ENCODE results near the gene KIAA1328. TPM values are rescaled to one million over a fixed set of nuclear protein-coding genes. Genes with fewer than 3 reads are reported as not detected.

The KIAA1328 gene
- total RNA-seq, 8 experiments from 2014 or later: 2.3 to 11.3 (median 8.8) TPM

DNA sequence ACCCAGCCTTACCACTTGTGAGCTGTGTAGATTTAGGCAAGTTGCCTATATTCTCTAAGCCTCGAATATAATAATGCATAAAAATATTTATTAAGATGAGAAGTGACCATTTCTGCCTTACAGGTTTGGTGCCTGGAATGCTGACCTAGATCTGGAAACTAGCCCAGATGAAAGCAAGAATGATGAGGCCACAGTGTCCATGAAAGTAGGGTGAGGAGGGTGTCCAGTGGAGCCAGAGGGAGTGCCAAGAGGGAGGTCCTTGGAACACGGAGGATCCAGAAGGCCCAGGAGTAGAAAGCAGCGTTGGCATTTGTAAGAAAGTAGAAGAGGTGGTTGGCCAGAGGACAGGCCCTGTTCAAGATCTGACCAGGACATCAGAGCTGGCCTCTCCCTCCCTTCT is 402.3 kb downstream of the KIAA1328 start:
- H3K4me3 ChIP-seq: no peak overlapping the region
- 25 to 87% (median 64%) methylated on average over 1 to 3 of the region's 3 CpGs; no CpG with 5 or more reads in 2 of the 10 experiments for WGBS, 10 experiments
- no peak for ATAC-seq (replicated peaks in 6 of 8)
- in situ Hi-C loops (cut with MboI; ENCODE audit: low pct_unique_long_range_greater_than_20kb in 2 of 9, low sequenced_read_pairs in 9 of 9, unreplicated experiment in 9 of 9): loop anchor here in 1 of 9 experiments (25.0 kb wide), 1 partner anchor 219 kb away; no protein-coding TSS in a partner anchor
- no peaks in the 10 kb centered on the region for H3K4me1 ChIP-seq (replicated peaks in 1 of 2)
- no peak overlapping the region for H3K27ac ChIP-seq

DNA sequence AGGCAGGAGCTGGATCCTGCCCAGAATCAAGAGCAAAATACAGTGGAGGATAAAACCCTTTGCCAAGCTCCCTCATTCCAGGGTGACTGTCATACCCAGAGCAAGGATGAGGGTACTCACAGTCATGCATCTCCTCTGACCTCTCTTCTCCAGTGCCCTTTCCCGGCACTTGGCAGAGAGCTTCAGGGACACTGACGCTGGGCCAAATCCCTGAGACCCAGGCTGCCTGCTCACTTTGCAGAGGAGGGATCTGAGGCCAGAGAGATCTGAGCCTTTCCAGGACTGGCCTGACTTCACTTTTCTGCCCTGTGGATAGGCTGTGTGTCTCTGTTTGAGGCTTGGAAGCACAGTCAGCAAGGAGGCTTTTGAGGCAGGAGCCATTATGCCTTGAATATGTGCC is 406.7 kb downstream of the KIAA1328 start:
- no peaks in the 10 kb centered on the region for H3K4me1 ChIP-seq (replicated peaks in 1 of 2)
- no peak overlapping the region for H3K27ac ChIP-seq
- ATAC-seq (replicated peaks in 6 of 8): no peak
- 60 to 100% (median 80%) methylated on average over 1 to 2 of the region's 2 CpGs; no CpG with 5 or more reads in 5 of the 10 experiments for WGBS, 10 experiments
- no peak overlapping the region for H3K4me3 ChIP-seq
- in situ Hi-C loops (cut with MboI; ENCODE audit: low pct_unique_long_range_greater_than_20kb in 2 of 9, low sequenced_read_pairs in 9 of 9, unreplicated experiment in 9 of 9): loop anchor here in 1 of 9 experiments (25.0 kb wide), 1 partner anchor 223 kb away; no protein-coding TSS in a partner anchor

DNA sequence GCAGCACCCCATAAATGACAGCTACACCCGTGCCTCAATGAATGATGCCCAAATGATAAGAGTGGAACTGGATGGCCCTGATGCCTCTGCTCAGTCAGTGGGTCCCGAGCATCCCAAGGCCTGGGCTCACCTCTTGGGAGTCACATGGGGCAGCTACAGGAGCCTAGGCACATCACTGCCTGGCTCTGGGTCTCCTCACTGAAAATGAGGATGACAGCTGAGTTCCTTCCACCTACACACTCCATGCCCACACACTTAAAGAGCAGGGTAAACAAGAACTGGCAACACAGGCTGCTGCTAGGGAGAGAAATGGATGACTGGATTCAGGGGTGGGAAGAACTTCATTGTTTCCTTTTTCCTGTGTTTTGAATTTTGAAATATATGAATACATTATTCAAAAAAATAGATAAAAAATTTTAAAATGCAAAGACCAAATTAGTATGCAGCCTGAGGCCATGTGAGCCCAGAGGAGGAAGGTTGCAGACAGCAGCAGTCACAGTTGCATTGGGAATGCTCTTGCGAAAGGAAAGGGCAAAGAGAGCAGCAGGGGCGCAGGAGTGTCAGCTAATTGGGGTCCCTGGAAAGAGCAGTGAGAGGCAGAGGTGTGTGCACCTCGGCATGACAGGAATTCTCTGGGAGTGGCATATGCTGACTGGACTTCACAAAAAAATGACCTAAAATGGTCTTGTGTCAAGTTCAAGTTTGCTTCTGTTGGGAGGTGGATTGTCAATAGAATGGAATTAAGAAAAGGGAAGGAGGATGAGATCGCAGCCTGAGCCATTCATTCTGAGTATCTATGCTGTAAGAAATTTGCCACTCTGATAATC is 409.6 kb downstream of the KIAA1328 start:
- in situ Hi-C loops (cut with MboI; ENCODE audit: low pct_unique_long_range_greater_than_20kb in 2 of 9, low sequenced_read_pairs in 9 of 9, unreplicated experiment in 9 of 9): loop anchor here in 1 of 9 experiments (25.0 kb wide), 1 partner anchor 226 kb away; no protein-coding TSS in a partner anchor
- WGBS, 10 experiments: 0 to 81% (median 74%) methylated on average over 1 to 5 of the region's 6 CpGs; no CpG with 5 or more reads in 2 of the 10 experiments
- H3K4me3 ChIP-seq: no peak overlapping the region
- H3K27ac ChIP-seq: no peak overlapping the region
- peak in 5 of 8 experiments; percentile 26 to 92 (median 58) for ATAC-seq (replicated peaks in 6 of 8)
- H3K4me1 ChIP-seq (replicated peaks in 1 of 2): no peaks in the 10 kb centered on the region

DNA sequence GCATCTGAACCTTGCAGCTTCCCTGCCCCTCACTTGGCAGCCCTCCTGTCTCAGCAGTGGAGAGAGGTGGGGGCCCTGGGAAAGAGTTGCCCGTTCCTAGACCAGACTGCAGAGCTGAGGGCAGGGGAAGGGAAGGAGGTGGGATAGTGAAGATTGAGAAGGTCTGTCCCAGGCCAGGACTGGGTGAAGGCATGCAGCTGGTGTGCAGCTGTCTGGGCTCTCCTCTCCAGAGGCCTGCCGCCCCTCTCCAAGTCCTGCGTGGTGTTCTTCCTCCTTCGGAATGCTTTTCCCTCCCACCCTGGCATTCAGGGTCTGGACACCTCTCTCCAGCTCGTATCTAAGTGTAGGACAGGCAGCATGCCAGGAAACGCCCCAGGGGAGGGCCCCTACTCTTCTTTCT is 413.2 kb downstream of the KIAA1328 start:
- WGBS, 10 experiments: 7 to 75% methylated on average over 2 to 3 of the region's 6 CpGs; no CpG with 5 or more reads in 8 of the 10 experiments
- no peak overlapping the region for H3K4me3 ChIP-seq
- H3K4me1 ChIP-seq (replicated peaks in 1 of 2): no peaks in the 10 kb centered on the region
- no peak for ATAC-seq (replicated peaks in 6 of 8)
- in situ Hi-C loops (cut with MboI; ENCODE audit: low pct_unique_long_range_greater_than_20kb in 2 of 9, low sequenced_read_pairs in 9 of 9, unreplicated experiment in 9 of 9): loop anchor here in 1 of 9 experiments (25.0 kb wide), 1 partner anchor 230 kb away; no protein-coding TSS in a partner anchor
- H3K27ac ChIP-seq: no peak overlapping the region

DNA sequence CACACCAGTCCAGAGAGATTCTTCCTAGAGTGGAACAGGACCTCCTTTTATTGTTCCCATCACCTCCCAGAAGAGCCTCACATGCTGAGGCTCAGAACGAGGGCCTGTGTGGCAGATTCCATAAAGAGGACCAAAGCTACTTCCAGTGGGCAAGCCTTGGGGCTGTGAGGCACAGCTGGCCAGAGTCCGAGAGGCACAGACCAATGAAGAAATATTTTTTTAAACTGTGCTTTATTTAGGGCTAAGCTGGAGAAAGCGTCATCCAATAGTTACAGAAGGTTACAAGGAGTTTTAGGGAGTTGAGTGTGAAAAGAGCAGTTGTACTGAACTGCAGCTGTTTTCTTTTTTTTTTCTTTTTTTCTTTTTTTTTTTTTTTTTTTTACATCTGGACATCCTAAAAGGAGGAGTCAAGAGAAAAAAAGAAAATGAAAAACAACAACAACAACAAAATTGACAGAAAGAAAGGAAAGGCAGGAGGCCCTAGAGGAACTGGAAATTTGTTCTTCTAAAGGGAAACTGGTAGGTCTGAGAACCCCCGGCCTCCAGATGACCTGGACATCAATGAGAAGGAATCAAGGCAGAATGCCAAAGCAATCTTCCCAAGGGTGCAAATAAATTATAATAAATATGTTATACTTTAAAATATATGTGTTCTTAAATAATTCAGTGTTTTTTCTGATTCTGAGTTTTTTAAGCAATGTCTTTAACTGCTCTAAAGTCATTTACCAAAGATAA is 414.1 kb downstream of the KIAA1328 start:
- WGBS, 10 experiments: 58 to 100% (median 88%) methylated on average over 1 to 4 of the region's 4 CpGs; no CpG with 5 or more reads in 1 of the 10 experiments
- H3K27ac ChIP-seq: no peak overlapping the region
- H3K4me3 ChIP-seq: no peak overlapping the region
- no peaks in the 10 kb centered on the region for H3K4me1 ChIP-seq (replicated peaks in 1 of 2)
- no peak for ATAC-seq (replicated peaks in 6 of 8)
- in situ Hi-C loops (cut with MboI; ENCODE audit: low pct_unique_long_range_greater_than_20kb in 2 of 9, low sequenced_read_pairs in 9 of 9, unreplicated experiment in 9 of 9): loop anchor here in 1 of 9 experiments (25.0 kb wide), 1 partner anchor 231 kb away; no protein-coding TSS in a partner anchor

DNA sequence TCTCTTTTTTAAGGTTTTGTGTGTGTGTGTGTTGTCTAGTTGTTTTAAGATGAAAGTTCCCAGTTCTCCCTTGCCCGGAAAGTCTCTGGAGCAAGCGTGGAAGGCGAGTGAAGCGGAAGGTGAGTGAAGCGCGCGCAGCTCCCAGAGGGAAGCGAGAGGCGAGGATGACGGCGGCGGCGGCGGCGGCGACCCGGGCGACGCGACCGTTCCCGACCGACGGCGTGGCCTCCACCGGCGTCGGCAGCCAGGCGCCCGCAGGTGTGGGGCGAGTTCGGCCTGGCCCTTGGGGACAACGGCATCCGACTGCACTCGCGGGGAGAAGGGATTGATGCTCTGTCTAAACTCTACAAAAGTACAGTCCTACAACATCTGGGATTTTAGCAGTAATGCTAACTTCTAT is 414.8 kb downstream of the KIAA1328 start:
- 7 to 79% (median 39%) methylated on average over 4 to 36 of the region's 36 CpGs; no CpG with 5 or more reads in 2 of the 10 experiments for WGBS, 10 experiments
- Histone ChIP-seq H3K4me1 (replicated peaks in 1 of 2) (no peaks in the 10 kb centered on the region), H3K27ac (no peak overlapping the region), H3K4me3 (no peak overlapping the region)
- in situ Hi-C loops (cut with MboI; ENCODE audit: low pct_unique_long_range_greater_than_20kb in 2 of 9, low sequenced_read_pairs in 9 of 9, unreplicated experiment in 9 of 9): loop anchor here in 1 of 9 experiments (25.0 kb wide), 1 partner anchor 231 kb away; no protein-coding TSS in a partner anchor
- peak in 1 of 8 experiments; percentile 19 for ATAC-seq (replicated peaks in 6 of 8)

DNA sequence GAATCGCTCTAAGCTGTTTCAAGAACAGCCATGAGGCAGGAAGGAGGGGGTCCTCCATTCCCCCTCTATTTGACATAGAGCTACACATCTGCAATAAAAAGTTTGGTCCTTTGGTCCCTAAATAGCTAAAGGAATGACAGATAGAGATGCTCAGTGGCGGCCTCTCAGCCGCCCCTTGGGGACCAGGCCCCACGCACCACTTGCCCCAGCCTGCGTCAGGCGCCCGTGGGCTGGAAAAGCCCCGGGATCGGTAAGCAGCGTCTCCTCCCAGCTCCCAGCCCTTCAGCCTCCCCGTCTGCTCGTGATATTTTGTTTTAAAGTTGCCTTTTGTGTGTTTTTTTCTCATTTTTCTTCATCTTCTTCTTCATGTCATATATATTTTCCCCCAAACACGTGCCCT is 415.7 kb downstream of the KIAA1328 start:
- Histone ChIP-seq H3K4me1 (replicated peaks in 1 of 2) (no peaks in the 10 kb centered on the region), H3K4me3 (no peak overlapping the region), H3K27ac (no peak overlapping the region)
- ATAC-seq (replicated peaks in 6 of 8): no peak
- in situ Hi-C loops (cut with MboI; ENCODE audit: low pct_unique_long_range_greater_than_20kb in 2 of 9, low sequenced_read_pairs in 9 of 9, unreplicated experiment in 9 of 9): loop anchor here in 1 of 9 experiments (25.0 kb wide), 1 partner anchor 232 kb away; no protein-coding TSS in a partner anchor
- WGBS, 10 experiments: 64 to 100% (median 90%) methylated on average over 1 to 13 of the region's 13 CpGs; no CpG with 5 or more reads in 1 of the 10 experiments

DNA sequence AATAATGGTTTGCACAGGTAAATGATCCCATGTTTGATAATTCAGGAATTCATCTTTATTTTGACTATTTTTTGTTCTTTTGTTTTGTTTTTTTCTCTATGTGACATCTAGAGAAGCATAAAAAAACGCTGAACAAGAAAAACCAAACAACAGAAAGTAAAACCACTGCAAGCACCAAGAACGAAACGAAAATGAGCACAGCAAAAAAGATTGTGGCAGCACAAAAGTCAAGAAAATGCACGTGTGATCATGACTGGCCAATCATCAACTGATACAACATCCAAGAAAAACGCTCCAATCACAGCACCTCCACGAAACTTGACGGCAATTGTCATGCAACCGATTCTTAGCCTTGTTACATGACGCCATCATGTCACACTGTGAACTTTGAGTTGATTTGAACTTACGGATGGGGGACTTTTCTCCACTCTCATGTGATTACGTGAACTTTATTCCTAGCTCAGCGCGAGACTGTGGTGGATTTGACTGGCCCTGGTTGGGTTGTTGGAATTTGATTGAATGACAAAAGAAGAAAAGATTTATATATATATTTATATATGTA is 417.9 kb downstream of the KIAA1328 start:
- WGBS, 10 experiments: 59 to 95% (median 91%) methylated on average over 4 to 13 of the region's 13 CpGs
- in situ Hi-C loops (cut with MboI; ENCODE audit: low pct_unique_long_range_greater_than_20kb in 2 of 9, low sequenced_read_pairs in 9 of 9, unreplicated experiment in 9 of 9): loop anchor here in 1 of 9 experiments (25.0 kb wide), 1 partner anchor 235 kb away; no protein-coding TSS in a partner anchor
- no peak for ATAC-seq (replicated peaks in 6 of 8)
- H3K27ac ChIP-seq: no peak overlapping the region
- no peaks in the 10 kb centered on the region for H3K4me1 ChIP-seq (replicated peaks in 1 of 2)
- H3K4me3 ChIP-seq: no peak overlapping the region

DNA sequence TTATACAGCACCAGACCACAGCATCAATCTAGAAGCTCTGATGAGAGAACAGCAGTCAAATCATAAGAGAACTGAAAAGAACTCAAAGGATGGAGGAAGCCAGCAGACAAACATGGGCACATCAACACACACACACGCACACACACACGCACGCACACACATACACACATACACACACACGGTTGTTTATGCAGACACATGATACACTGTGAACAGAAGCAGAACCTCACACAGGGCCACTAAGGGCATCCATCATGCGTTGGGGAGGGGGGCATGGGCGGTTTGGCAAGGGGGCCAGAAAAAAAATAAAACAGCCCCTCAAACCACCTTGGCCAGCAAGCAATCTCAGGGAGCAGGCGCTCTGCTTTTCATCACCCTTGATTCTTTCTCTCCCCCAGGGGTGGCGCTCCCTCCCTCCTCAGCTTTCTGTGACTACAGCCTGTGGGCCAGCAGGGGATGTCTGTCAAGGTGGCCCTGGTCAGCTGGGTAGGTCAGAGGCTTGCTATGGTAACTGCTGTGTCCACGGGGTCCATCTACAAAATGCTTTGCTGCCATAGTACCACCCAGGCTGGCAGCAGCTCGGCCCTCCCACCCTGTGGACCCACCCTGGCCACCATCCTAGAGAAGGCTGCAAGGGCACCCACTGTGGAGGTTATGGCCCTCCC is 418.7 kb downstream of the KIAA1328 start:
- H3K4me1 ChIP-seq (replicated peaks in 1 of 2): peaks cover 0 to under 1% of the 10 kb centered on the region in 2 donors
- H3K4me3 ChIP-seq: no peak overlapping the region
- peak in 1 of 8 experiments; percentile 24 for ATAC-seq (replicated peaks in 6 of 8)
- 47 to 100% (median 60%) methylated on average over 1 to 2 of the region's 10 CpGs; no CpG with 5 or more reads in 7 of the 10 experiments for WGBS, 10 experiments
- no peak overlapping the region for H3K27ac ChIP-seq
- in situ Hi-C loops (cut with MboI; ENCODE audit: low pct_unique_long_range_greater_than_20kb in 2 of 9, low sequenced_read_pairs in 9 of 9, unreplicated experiment in 9 of 9): loop anchor here in 1 of 9 experiments (25.0 kb wide), 1 partner anchor 235 kb away; no protein-coding TSS in a partner anchor

DNA sequence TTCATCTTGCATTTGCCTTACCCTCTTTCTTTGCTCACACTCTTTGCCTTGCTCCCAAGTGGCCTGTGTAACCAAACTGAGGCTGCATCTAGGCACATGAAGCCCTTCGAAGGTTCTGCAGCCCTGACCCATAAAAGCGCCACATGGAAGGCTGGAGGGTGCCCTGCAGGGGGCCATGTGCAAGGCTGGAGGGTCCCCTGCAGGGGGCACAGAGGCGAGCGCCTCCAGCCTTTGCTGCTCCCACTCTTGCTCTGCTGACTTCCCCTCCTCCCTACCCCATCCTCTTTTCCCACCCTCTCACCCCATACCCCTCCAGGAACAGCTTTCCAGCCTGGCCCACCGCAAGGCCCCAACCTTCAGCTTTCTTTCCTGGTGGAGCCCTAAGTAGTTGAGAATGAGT is 419.4 kb downstream of the KIAA1328 start:
- 83% methylated on average over 2 of the region's 5 CpGs; no CpG with 5 or more reads in 9 of the 10 experiments for WGBS, 10 experiments
- in situ Hi-C loops (cut with MboI; ENCODE audit: low pct_unique_long_range_greater_than_20kb in 2 of 9, low sequenced_read_pairs in 9 of 9, unreplicated experiment in 9 of 9): loop anchor here in 1 of 9 experiments (25.0 kb wide), 1 partner anchor 236 kb away; no protein-coding TSS in a partner anchor
- ATAC-seq (replicated peaks in 6 of 8): no peak

DNA sequence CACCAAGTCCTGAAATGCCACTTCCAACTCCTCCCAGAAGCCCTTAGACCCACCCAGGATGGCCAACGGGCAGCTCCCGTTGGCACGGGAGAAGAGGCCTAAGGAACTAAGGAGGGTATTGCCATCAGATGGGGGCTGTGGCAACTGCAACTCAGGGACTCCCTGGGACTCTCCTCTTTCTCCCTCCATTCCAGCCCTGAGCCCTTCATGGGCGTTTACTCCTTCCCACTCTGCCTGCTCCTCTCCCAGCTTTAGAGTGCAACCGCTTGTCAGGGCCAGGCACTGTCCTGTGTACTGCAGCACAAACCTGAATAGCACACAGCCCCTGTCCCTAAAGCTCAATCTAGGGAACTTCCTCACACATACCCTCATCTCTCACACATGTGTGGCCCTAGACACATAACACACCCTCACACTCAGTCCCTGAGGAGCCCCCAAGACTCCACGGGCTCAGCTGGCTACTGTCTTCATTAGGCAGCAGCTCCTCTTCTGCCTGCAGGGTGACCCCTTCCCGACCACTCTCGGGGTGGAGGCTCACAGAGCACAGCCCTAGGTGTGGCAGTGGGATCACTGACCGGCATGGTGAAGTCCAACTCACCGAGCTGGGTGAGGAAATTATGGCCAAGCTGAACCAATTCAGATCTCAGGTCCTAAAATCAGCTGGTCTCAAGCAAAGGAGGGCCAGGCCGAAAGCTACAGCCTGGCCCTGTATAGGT is 420.4 kb downstream of the KIAA1328 start:
- H3K4me3 ChIP-seq: no peak overlapping the region
- in situ Hi-C loops (cut with MboI; ENCODE audit: low pct_unique_long_range_greater_than_20kb in 2 of 9, low sequenced_read_pairs in 9 of 9, unreplicated experiment in 9 of 9): loop anchor here in 1 of 9 experiments (25.0 kb wide), 1 partner anchor 237 kb away; no protein-coding TSS in a partner anchor
- WGBS, 10 experiments: 14 to 80% (median 65%) methylated on average over 1 to 8 of the region's 11 CpGs; no CpG with 5 or more reads in 3 of the 10 experiments
- ATAC-seq (replicated peaks in 6 of 8): no peak
- peaks cover 7 to 11% of the 10 kb centered on the region in 2 donors for H3K4me1 ChIP-seq (replicated peaks in 1 of 2)
- no peak overlapping the region for H3K27ac ChIP-seq

More for the DNA sequence above, 419.4 kb downstream of the KIAA1328 start:
- Histone ChIP-seq H3K27ac (no peak overlapping the region), H3K4me3 (no peak overlapping the region), H3K4me1 (replicated peaks in 1 of 2) (peaks cover 6 to 7% of the 10 kb centered on the region in 2 donors)
